GM21619 (cell line): Measurements from ENCODE around the gene CCDC146.
"Not testable (repeated sequence)": the region's sequence is repeated elsewhere in the genome, so short reads cannot be mapped to it uniquely, and the experiment has no call there.

Source experiments
- ATAC-seq: cut with Tn5 transposase; IDR thresholded peaks from one replicate; pipeline ENCODE4 v1.9.1; 2021; ENCODE audit not compliant: unreplicated experiment

CCDC146 gene

GRCh38 chr7:77121860-77122681, at the start of gene CCDC146:
TSS of gene CCDC146 (plus strand) at chr7:77122615. CDS start at chr7:77167669, 45,054 bp downstream.
- peak; percentile 98 for ATAC-seq

- not testable (repeated sequence) for ATAC-seq
These were observed 47.5 kb upstream of the CCDC146 start for GRCh38 chr7:77074786-77075396.

GRCh38 chr7:77077060-77077459, 45.4 kb upstream of the CCDC146 start:
- not testable (repeated sequence) for ATAC-seq

- not testable (repeated sequence) for ATAC-seq
These were observed 43.3 kb upstream of the CCDC146 start for GRCh38 chr7:77079112-77079511.

- ATAC-seq = not testable (repeated sequence)
These were observed 42.8 kb upstream of the CCDC146 start for GRCh38 chr7:77079624-77080023.

- ATAC-seq = not testable (repeated sequence)
These were observed 42.2 kb upstream of the CCDC146 start for GRCh38 chr7:77080236-77080635.

- ATAC-seq = not testable (repeated sequence)
These were observed 40.2 kb upstream of the CCDC146 start for GRCh38 chr7:77082192-77082591.

- not testable (repeated sequence) for ATAC-seq
These were observed 30.1 kb upstream of the CCDC146 start for GRCh38 chr7:77092301-77092700.

GRCh38 chr7:77100501-77100900, 21.9 kb upstream of the CCDC146 start:
- ATAC-seq = not testable (repeated sequence)

GRCh38 chr7:77101187-77101586, 21.2 kb upstream of the CCDC146 start:
- ATAC-seq = not testable (repeated sequence)

GRCh38 chr7:77102671-77103070, 19.7 kb upstream of the CCDC146 start:
- not testable (repeated sequence) for ATAC-seq

GRCh38 chr7:77105904-77106303, 16.5 kb upstream of the CCDC146 start:
- not testable (repeated sequence) for ATAC-seq

- not testable (repeated sequence) for ATAC-seq
These were observed 14.8 kb upstream of the CCDC146 start for GRCh38 chr7:77107659-77108058.

GRCh38 chr7:77108362-77108761, 14.1 kb upstream of the CCDC146 start:
- not testable (repeated sequence) for ATAC-seq

- not testable (repeated sequence) for ATAC-seq
These were observed 9.6 kb upstream of the CCDC146 start for GRCh38 chr7:77112719-77113306.

GRCh38 chr7:77125486-77125885, 3.1 kb downstream of the CCDC146 start:
- not testable (repeated sequence) for ATAC-seq

- not testable (repeated sequence) for ATAC-seq
These were observed 4.6 kb downstream of the CCDC146 start for GRCh38 chr7:77127009-77127408.

- ATAC-seq = peak; percentile 76
These were observed 6.4 kb downstream of the CCDC146 start for GRCh38 chr7:77128582-77129410.

GRCh38 chr7:77131781-77132180, 9.4 kb downstream of the CCDC146 start:
- not testable (repeated sequence) for ATAC-seq

GRCh38 chr7:77138668-77139067, 16.3 kb downstream of the CCDC146 start:
- not testable (repeated sequence) for ATAC-seq

GRCh38 chr7:77140291-77140690, 17.9 kb downstream of the CCDC146 start:
- ATAC-seq = not testable (repeated sequence)
